Neutrophil (primary cell): ENCODE results near the gene OSBPL10.

Experiments used
- H3K27ac ChIP-seq: fragments of 200-600 bp; sonication (generic); 2 replicates; pipeline ENCODE4 v1.5.1; 2016; ENCODE audit warnings: mild to moderate bottlenecking, moderate library complexity
- H3K27me3 ChIP-seq: fragments of 200-600 bp; sonication (generic); 2 replicates; pipeline ENCODE4 v1.6.0; 2016; ENCODE audit warnings: mild to moderate bottlenecking
- H3K36me3 ChIP-seq: fragments of 200-600 bp; sonication (generic); 2 replicates; pipeline ENCODE4 v1.5.1; 2017
- H3K4me1 ChIP-seq, 2 experiments: fragments of 200-600 bp in 1 of 2; sonication (generic) in 1 of 2; 1 replicate in 1 of 2; 2 replicates in 1 of 2; pipeline versions ENCODE4 v1.5.1 to v1.6.1; 2013 to 2016; ENCODE audit warnings: low read depth in 1 of 2, low read length in 1 of 2, mild to moderate bottlenecking in 1 of 2, moderate library complexity in 1 of 2; ENCODE audit not compliant: control insufficient read depth in 1 of 2, insufficient read depth in 1 of 2
- H3K4me3 ChIP-seq, 2 experiments: fragments of 200-600 bp in 1 of 2; sonication (generic) in 1 of 2; 1 replicate in 1 of 2; 2 replicates in 1 of 2; pipeline ENCODE4 v1.5.1; 2013 to 2016; ENCODE audit warnings: low read depth in 1 of 2, low read length in 1 of 2, mild to moderate bottlenecking in 1 of 2, moderate library complexity in 1 of 2
- H3K9me3 ChIP-seq: fragments of 200-600 bp; sonication (generic); 2 replicates; pipeline ENCODE4 v1.5.1; 2016
- CTCF ChIP-seq: fragments of 200-600 bp; sonication (generic); IDR thresholded peaks from 2 replicates; pipeline ENCODE4 v1.5.1; 2016; ENCODE audit warnings: antibody characterized with exemption

Gene OSBPL10

DNA sequence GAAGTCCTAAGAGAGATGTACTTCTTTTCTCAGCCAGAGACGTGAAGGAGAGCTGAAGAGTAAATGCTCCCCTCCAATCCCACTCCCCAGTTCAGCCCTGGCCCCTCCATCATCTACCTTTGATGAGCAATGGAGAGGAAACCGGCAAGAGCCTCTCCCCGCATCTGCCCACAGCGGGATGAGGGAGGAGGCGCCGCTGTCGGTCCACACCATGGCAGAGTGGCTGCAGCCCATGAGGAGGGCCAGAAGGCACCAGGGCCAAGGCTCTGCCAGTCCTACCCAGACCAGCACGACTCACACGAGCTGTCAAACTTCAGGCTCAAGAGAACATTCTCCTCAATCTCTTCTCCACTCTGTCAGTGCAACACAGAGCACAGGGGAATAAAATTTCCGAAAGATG lies 129.8 kb downstream of the OSBPL10 start:
- H3K27ac ChIP-seq: no peak overlapping the region
- H3K4me1 ChIP-seq: no peaks in the 10 kb centered on the region
- no peak overlapping the region for H3K4me3 ChIP-seq
- TF ChIP-seq CTCF: no peak
- no peaks in the 10 kb centered on the region for H3K9me3 ChIP-seq
- no peaks in the 10 kb centered on the region for H3K36me3 ChIP-seq
- H3K27me3 ChIP-seq: no peaks in the 10 kb centered on the region

DNA sequence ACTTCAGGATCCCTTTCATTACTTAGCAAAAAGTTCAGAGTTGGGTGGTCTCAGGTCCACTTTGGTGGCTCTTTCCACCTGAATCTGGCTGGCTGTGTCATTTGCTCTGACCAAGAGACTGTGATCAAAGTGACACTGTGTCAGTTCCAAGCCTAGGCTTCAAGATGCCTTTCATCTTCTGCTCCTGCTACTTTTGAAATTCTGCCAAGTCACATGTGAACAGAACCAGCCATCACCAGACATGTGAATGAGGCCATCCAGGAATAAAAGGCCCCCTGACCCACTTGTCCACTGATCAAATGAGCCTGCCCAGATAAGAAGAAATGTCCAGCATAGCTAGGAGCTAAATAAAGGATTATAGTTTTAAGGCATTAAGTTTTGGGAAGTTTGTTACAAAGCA lies 132.2 kb downstream of the OSBPL10 start:
- TF ChIP-seq CTCF: no peak
- Histone ChIP-seq H3K27me3 (no peaks in the 10 kb centered on the region), H3K4me3 (no peak overlapping the region), H3K4me1 (no peaks in the 10 kb centered on the region), H3K36me3 (no peaks in the 10 kb centered on the region), H3K27ac (no peak overlapping the region), H3K9me3 (no peaks in the 10 kb centered on the region)

GRCh38 chr3:31848163-31848818 lies 132.8 kb downstream of the OSBPL10 start:
- H3K27ac ChIP-seq: no peak overlapping the region
- no peaks in the 10 kb centered on the region for H3K4me1 ChIP-seq
- H3K36me3 ChIP-seq: no peaks in the 10 kb centered on the region
- no peak overlapping the region for H3K4me3 ChIP-seq
- no peaks in the 10 kb centered on the region for H3K27me3 ChIP-seq
- TF ChIP-seq CTCF: no peak
- H3K9me3 ChIP-seq: no peaks in the 10 kb centered on the region

DNA sequence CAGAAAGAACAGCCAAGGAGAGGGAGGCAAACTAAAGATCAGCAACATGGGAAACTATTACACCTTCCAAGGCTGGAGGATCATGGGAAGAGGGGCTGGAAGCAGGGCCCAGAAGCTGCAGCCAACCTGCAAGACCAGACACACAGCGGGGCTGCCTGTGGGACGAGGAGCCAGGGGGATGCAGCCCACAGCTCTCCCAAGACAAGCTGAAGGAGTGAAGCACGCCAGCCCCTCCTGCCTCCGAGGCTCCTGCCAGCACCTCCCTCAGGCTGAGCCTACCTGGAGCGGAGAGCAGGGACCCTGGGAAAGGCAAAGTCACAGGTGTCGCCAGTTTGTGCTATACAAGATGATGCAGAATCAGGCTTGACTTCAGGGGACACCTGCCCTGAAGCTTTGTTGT lies 133.3 kb downstream of the OSBPL10 start:
- no peaks in the 10 kb centered on the region for H3K36me3 ChIP-seq
- no peak for TF ChIP-seq CTCF
- no peaks in the 10 kb centered on the region for H3K4me1 ChIP-seq
- no peaks in the 10 kb centered on the region for H3K9me3 ChIP-seq
- H3K27me3 ChIP-seq: no peaks in the 10 kb centered on the region
- no peak overlapping the region for H3K27ac ChIP-seq
- no peak overlapping the region for H3K4me3 ChIP-seq

DNA sequence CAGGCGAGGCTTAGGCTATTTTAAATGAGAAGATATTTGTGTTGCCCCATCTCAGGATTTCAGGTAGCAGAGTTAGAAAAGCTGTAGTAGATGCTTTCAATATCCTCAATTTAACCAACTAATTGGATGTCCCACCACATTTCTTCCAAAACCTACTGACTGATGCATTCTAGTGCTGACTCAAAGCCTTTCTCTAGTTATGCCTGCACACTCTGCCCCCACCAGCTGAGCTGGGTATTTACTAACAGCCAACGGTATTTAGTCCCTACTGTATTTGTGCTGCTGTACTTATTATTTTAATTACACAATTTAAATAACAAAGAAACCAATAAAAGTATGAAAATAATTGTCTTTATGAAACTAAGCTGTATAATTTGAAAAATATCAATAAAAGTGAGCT lies 139.5 kb downstream of the OSBPL10 start:
- no peak for TF ChIP-seq CTCF
- H3K4me1 ChIP-seq: no peaks in the 10 kb centered on the region
- H3K4me3 ChIP-seq: no peak overlapping the region

More for the DNA sequence above, 139.5 kb downstream of the OSBPL10 start:
- no peaks in the 10 kb centered on the region for H3K27me3 ChIP-seq
- H3K27ac ChIP-seq: no peak overlapping the region
- H3K36me3 ChIP-seq: no peaks in the 10 kb centered on the region
- H3K9me3 ChIP-seq: no peaks in the 10 kb centered on the region
